ENCODE data around the gene ELMO1. TPM values are rescaled to one million over a fixed set of nuclear protein-coding genes. Genes with fewer than 3 reads are reported as not detected.

The ELMO1 gene
- total and polyA plus RNA-seq, 12 donors = 7.5 to 46.8 (median 14.9) TPM

DNA sequence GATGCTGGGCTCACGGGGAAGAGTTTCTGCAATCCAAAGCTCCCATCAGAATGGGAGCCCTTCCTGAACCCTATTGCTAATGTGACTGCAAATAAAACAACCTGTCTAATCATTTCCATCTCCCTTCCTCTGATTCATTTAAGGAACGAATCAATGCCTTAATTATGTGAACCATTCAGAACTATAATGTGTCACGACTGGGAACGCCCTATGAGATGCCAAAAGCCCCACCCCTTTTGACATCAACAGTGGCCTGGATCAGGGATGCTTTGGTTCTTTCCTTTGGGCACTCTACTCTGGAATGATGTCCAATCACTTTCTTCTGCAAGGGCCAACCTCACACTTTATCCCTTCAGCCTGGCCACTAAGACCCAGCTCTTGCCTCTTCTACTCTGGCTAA is 528.9 kb downstream of the ELMO1 start:
- DNase-seq = no peak
- WGBS, 4 donors = 87 to 91% (median 90%) methylated on average over 3 to 4 of the region's 4 CpGs
- Histone ChIP-seq H3K27ac (no peak overlapping the region), H3K36me3 (replicated peaks in 1 of 2) (no peaks in the 10 kb centered on the region), H3K9me3 (replicated peaks in 1 of 3) (no peaks in the 10 kb centered on the region), H3K4me1 (replicated peaks in 1 of 2) (peaks cover 0 to 7% of the 10 kb centered on the region in 2 donors), H3K27me3 (no peaks in the 10 kb centered on the region), H3K4me3 (no peak overlapping the region)
- intact Hi-C loops (cut with DNase I) = no loop called here
- TF ChIP-seq, protein P1, sequence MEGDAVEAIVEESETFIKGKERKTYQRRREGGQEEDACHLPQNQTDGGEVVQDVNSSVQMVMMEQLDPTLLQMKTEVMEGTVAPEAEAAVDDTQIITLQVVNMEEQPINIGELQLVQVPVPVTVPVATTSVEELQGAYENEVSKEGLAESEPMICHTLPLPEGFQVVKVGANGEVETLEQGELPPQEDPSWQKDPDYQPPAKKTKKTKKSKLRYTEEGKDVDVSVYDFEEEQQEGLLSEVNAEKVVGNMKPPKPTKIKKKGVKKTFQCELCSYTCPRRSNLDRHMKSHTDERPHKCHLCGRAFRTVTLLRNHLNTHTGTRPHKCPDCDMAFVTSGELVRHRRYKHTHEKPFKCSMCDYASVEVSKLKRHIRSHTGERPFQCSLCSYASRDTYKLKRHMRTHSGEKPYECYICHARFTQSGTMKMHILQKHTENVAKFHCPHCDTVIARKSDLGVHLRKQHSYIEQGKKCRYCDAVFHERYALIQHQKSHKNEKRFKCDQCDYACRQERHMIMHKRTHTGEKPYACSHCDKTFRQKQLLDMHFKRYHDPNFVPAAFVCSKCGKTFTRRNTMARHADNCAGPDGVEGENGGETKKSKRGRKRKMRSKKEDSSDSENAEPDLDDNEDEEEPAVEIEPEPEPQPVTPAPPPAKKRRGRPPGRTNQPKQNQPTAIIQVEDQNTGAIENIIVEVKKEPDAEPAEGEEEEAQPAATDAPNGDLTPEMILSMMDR (IDR thresholded peaks at IDR 0.05) = no peak
- no peak for TF ChIP-seq POLR2A (IDR thresholded peaks at IDR 0.05)

DNA sequence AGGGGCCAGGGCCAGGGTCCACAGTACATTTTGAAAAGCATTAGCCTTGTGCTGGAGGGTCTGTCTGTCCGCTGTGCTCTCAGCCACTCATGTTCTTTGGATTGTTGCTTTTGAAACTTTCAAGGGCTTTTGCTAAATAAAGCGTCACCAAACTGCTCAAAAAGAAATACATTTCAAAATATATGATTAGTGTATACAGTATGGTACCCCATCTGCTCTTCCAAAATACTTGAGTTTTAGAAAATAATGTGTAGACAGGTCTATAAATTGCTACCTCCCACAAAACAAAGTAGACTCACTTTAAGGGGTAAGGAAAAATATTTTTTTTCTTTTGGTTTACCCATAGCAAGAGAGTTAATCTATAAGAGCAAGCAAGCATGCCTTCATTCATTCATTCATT is 530.1 kb downstream of the ELMO1 start:
- Histone ChIP-seq H3K27me3 (no peaks in the 10 kb centered on the region), H3K27ac (no peak overlapping the region), H3K4me1 (replicated peaks in 1 of 2) (no peaks in the 10 kb centered on the region), H3K36me3 (replicated peaks in 1 of 2) (no peaks in the 10 kb centered on the region), H3K9me3 (replicated peaks in 1 of 3) (no peaks in the 10 kb centered on the region), H3K4me3 (no peak overlapping the region)
- DNase-seq = no peak
- intact Hi-C loops (cut with DNase I) = no loop called here
- 90 to 97% (median 93%) methylated on average over 2 of the region's 2 CpGs for WGBS, 4 donors
- TF ChIP-seq POLR2A (IDR thresholded peaks at IDR 0.05) = no peak
- TF ChIP-seq, protein P1 (IDR thresholded peaks at IDR 0.05) = no peak

DNA sequence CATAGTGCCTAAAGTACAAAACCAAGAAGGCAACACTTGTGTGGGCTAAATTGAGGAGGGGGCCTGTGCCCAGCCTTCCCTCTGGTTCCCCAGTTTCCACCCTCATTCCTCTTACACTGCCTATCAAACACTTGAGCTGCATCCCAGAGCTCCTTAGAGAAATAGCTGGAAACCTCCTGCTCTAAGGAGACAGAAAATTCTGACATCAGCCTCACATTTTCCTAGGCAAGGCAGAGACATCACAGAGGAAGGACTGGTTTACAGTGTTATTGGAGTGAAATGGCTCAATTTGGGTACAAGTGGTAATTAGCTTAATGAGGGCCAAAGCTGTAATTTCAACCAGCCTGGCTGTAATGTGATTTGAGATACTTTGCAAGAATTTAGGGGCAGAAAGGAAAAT is 532.0 kb downstream of the ELMO1 start:
- intact Hi-C loops (cut with DNase I) = no loop called here
- Histone ChIP-seq H3K4me3 (no peak overlapping the region), H3K27me3 (no peaks in the 10 kb centered on the region), H3K9me3 (replicated peaks in 1 of 3) (no peaks in the 10 kb centered on the region), H3K27ac (no peak overlapping the region), H3K36me3 (replicated peaks in 1 of 2) (no peaks in the 10 kb centered on the region), H3K4me1 (replicated peaks in 1 of 2) (no peaks in the 10 kb centered on the region)
- DNase-seq = no peak
- TF ChIP-seq POLR2A (IDR thresholded peaks at IDR 0.05) = no peak
- TF ChIP-seq, protein P1 (IDR thresholded peaks at IDR 0.05) = no peak

DNA sequence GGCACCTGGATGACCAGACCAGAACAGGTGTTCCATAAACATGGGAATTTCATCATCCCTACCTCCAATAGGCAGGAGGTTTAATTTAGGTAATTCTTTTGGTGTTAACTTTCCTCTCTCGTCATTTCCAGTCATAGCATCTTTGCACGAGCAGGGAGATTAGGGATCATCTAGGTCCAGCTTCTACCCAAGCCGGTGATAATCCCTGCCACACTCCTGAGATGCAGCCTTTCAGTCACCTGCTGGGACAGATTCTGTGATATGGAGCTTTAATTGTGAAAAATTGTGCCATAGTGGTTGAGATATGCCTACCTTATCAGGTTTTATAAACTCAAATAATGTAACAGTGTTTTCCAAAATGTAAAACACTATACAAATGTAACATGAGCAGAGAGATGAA is 532.5 kb downstream of the ELMO1 start:
- 72 to 80% (median 74%) methylated on average over 3 of the region's 3 CpGs for WGBS, 4 donors
- Histone ChIP-seq H3K4me1 (replicated peaks in 1 of 2) (no peaks in the 10 kb centered on the region), H3K36me3 (replicated peaks in 1 of 2) (no peaks in the 10 kb centered on the region), H3K27me3 (no peaks in the 10 kb centered on the region), H3K27ac (no peak overlapping the region), H3K4me3 (no peak overlapping the region), H3K9me3 (replicated peaks in 1 of 3) (no peaks in the 10 kb centered on the region)
- TF ChIP-seq, protein P1 (IDR thresholded peaks at IDR 0.05) = no peak
- TF ChIP-seq POLR2A (IDR thresholded peaks at IDR 0.05) = no peak
- DNase-seq = no peak
- intact Hi-C loops (cut with DNase I) = no loop called here

Data from adrenal gland (tissue), 12 donors.